ENCODE data around the gene TECPR2. TPM values are rescaled to one million over a fixed set of nuclear protein-coding genes. Genes with fewer than 3 reads are reported as not detected.

TECPR2 gene
- total and polyA plus RNA-seq, 2 of the 13 experiments (the other 11 are each of a cell fraction or from before 2014, with no cell fraction given): 3.5 to 5.7 TPM

- TF ChIP-seq TCF12 (IDR thresholded peaks at IDR 0.05) (no peak), TCF12 (CRISPR knock-in tag; IDR thresholded peaks at IDR 0.05) (no peak), TOE1 (CRISPR knock-in tag; IDR thresholded peaks at IDR 0.05) (no peak), ZBTB1 (CRISPR knock-in tag; IDR thresholded peaks at IDR 0.05; ENCODE audit: borderline replicate concordance) (no peak), TCF7 (IDR thresholded peaks at IDR 0.05; ENCODE audit: low read depth) (no peak), ZKSCAN1 (IDR thresholded peaks at IDR 0.05; ENCODE audit: low read length) (no peak), ARID3A (IDR thresholded peaks at IDR 0.05; ENCODE audit: low read depth, low read length) (no peak), SRSF1 (optimal IDR thresholded peaks at IDR 0.05; ENCODE audit: low read depth, low read length) (peak; percentile 52), MXD3 (CRISPR knock-in tag; IDR thresholded peaks at IDR 0.05) (peak; percentile 44; the same call in 1 of the 2 replicates), ZFY (CRISPR knock-in tag; IDR thresholded peaks at IDR 0.05) (peak; percentile 29; the same call in 1 of the 2 replicates), FOXA3 (CRISPR knock-in tag; IDR thresholded peaks at IDR 0.05) (no peak), AHDC1 (CRISPR knock-in tag; IDR thresholded peaks at IDR 0.05; ENCODE audit: borderline replicate concordance) (0 out of 2 replicates have a peak, but pooled peaks have one; percentile 12), MED1 (CRISPR knock-in tag; IDR thresholded peaks at IDR 0.05) (no peak), SMAD1 (CRISPR knock-in tag; IDR thresholded peaks at IDR 0.05; ENCODE audit: borderline replicate concordance, low read depth) (no peak), MTERF4 (CRISPR knock-in tag; IDR thresholded peaks at IDR 0.05) (no peak), IKZF4 (CRISPR knock-in tag; IDR thresholded peaks at IDR 0.05; ENCODE audit: borderline replicate concordance, low read depth, not compliant biosample characterization) (no peak), GABPA (IDR thresholded peaks at IDR 0.05; ENCODE audit: low read depth, low read length) (no peak), GABPA (CRISPR knock-in tag; IDR thresholded peaks at IDR 0.05; ENCODE audit: low read depth) (no peak), ZNF772 (CRISPR knock-in tag; IDR thresholded peaks at IDR 0.05) (no peak), ATF7 (IDR thresholded peaks at IDR 0.05) (no peak), ATF7 (CRISPR knock-in tag; IDR thresholded peaks at IDR 0.05) (no peak), RFX5 (IDR thresholded peaks at IDR 0.05; ENCODE audit: low read depth, low read length) (no peak), NR3C1 (CRISPR knock-in tag; IDR thresholded peaks at IDR 0.05) (no peak)
These were observed 148.1 kb downstream of the TECPR2 start (continued) for GRCh38 chr14:102510616-102511520.
